ENCODE results near the gene B4GALNT3. TPM values are rescaled to one million over a fixed set of nuclear protein-coding genes. Genes with fewer than 3 reads are reported as not detected.

The B4GALNT3 gene
- total RNA-seq, 2 experiments from 2014 or later, result 0.37 to 0.64 TPM

- H3K27me3 Mint-ChIP-seq, result peaks cover 17% of the 10 kb centered on the region
- no peak for ATAC-seq
- no peak for DNase-seq
- peaks cover 12% of the 10 kb centered on the region for H3K4me1 Mint-ChIP-seq
- H3K9me3 Mint-ChIP-seq (ENCODE audit: low read depth), result no peaks in the 10 kb centered on the region
- CTCF ChIA-PET, result interaction anchor here (0.9 to 1.3 kb wide), 3 partner anchors 15 to 25 kb away, joined by 3 to 4 read pairs (median 4); no protein-coding TSS in a partner anchor
- no peak overlapping the region for H3K27ac Mint-ChIP-seq
- no peak overlapping the region for H3K4me3 Mint-ChIP-seq
- H3K36me3 Mint-ChIP-seq, result no peaks in the 10 kb centered on the region
Observed at GRCh38 chr12:473863-474577, 14.3 kb downstream of the B4GALNT3 start.

DNA sequence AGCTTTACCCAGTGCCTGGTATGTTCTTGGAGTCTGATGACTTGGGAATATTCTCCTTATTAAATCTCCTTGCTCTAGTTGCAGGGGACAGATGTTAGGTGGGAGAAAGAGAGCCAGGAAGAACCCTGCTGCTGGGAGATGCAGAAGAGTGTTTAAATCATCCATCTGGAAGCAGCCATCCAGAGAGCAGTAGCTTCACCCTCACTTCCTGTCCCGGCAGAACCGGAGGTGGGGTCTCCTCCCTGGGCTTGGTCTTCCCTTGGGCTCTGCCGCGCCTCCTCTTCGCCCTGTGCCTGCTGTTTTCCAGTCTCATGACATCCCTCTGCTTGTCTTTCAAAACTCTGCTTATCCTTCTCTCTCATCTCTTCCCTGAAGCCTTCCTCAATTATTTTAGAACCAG lies 15.5 kb downstream of the B4GALNT3 start:
- CTCF ChIA-PET, result interaction anchor here (1.1 to 1.2 kb wide), 2 partner anchors 24 to 33 kb away, joined by 3 read pairs; no protein-coding TSS in a partner anchor
- no peaks in the 10 kb centered on the region for H3K36me3 Mint-ChIP-seq
- no peaks in the 10 kb centered on the region for H3K9me3 Mint-ChIP-seq (ENCODE audit: low read depth)
- H3K27ac Mint-ChIP-seq, result no peak overlapping the region
- H3K27me3 Mint-ChIP-seq, result peaks cover 17% of the 10 kb centered on the region
- H3K4me3 Mint-ChIP-seq, result no peak overlapping the region
- peaks cover 9% of the 10 kb centered on the region for H3K4me1 Mint-ChIP-seq
- ATAC-seq (no peak), DNase-seq (no peak)

DNA sequence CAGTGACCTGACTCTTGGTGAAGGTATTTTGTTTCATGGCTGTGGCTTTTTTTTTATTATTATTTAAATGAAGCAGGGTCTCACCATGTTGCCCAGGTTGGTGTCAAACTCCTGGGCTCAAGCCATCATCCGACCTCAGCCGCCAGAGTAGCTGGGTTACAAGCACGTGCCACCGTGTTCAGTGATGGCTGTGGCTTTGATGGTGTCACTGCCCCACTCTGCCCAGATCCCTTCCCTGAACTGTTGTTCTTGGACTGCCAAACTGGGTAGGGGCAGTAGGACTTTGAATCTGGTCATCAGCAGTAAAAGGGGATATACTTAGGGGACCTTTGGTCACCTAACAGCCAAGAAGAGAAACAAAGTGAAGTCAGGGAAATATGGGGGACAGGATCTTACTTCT lies 19.4 kb downstream of the B4GALNT3 start:
- Mint-ChIP-seq H3K36me3 (no peaks in the 10 kb centered on the region), H3K4me3 (no peak overlapping the region), H3K4me1 (peaks cover 2% of the 10 kb centered on the region), H3K9me3 (ENCODE audit: low read depth) (no peaks in the 10 kb centered on the region), H3K27me3 (peaks cover 19% of the 10 kb centered on the region), H3K27ac (no peak overlapping the region)
- DNase-seq (no peak), ATAC-seq (no peak)
- CTCF ChIA-PET, result interaction anchor here (0.6 to 1.2 kb wide), 3 partner anchors 11 to 68 kb away, joined by 3 read pairs; no protein-coding TSS in a partner anchor

DNA sequence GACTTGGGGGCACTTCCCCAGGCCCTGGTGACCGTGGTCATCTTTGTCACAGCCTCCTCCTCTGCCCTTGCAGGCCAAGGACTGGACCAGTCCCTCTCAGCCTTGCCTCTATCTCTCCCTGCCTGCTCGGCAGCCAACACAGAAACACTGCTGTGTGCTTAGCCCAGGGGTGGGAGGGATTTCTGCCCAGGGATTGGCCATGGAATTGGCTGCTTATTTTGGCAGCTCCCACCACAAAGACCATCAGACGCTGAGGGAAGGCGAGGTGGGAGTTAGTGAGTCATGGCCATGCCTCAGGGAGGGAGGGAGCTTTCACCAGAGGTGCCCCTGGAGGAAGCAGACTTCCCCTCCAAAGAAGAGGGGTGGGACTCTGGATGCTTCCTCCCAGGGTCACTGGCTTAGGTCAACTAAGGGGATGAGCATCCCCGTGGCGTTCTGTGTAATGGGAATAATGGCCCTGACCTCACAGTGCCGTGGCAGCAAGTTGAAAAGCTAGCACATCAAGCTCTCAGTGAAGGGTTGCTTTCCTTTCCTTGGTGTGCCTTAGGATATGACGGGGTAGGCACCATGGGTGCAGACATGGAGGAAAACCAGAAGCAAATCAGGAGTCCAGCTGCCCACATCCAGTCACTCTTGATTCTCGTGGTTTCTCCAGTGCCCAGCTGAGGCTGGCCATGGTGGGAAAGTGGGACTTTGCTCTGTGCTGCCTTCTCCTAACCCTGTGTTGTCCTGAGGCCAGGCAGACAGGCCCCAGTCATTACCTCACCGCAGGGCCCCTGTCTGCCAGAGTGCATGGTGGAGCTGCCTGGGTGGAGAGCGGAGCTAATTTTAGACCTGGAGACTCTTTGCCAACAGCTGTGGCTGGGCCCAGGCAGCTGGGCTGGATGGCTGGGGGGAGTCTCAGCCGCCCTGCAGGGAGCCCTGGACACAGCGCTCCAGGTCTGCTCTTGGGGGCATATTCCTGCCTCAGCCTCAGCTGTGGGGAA lies 21.4 kb downstream of the B4GALNT3 start:
- no peak for ATAC-seq
- no peaks in the 10 kb centered on the region for H3K4me1 Mint-ChIP-seq

GRCh38 chr12:482061-482460 lies 22.3 kb downstream of the B4GALNT3 start:
- DNase-seq (no peak), ATAC-seq (no peak)
- H3K4me3 Mint-ChIP-seq, result no peak overlapping the region
- H3K27me3 Mint-ChIP-seq, result peaks cover 27% of the 10 kb centered on the region
- H3K36me3 Mint-ChIP-seq, result no peaks in the 10 kb centered on the region
- no peak overlapping the region for H3K27ac Mint-ChIP-seq
- H3K4me1 Mint-ChIP-seq, result no peaks in the 10 kb centered on the region
- CTCF ChIA-PET, result interaction anchor here (1.3 kb wide), 1 partner anchor 37 kb away, joined by 3 read pairs; no protein-coding TSS in a partner anchor
- H3K9me3 Mint-ChIP-seq (ENCODE audit: low read depth), result no peaks in the 10 kb centered on the region

More for the DNA sequence above, 21.4 kb downstream of the B4GALNT3 start:
- Mint-ChIP-seq H3K4me3 (no peak overlapping the region), H3K27me3 (peaks cover 21% of the 10 kb centered on the region), H3K9me3 (ENCODE audit: low read depth) (no peaks in the 10 kb centered on the region), H3K36me3 (no peaks in the 10 kb centered on the region), H3K27ac (no peak overlapping the region)
- DNase-seq, result no peak
- CTCF ChIA-PET, result interaction anchor here (1.3 kb wide), 1 partner anchor 37 kb away, joined by 3 read pairs; no protein-coding TSS in a partner anchor

GRCh38 chr12:484096-484495 lies 24.4 kb downstream of the B4GALNT3 start:
- ATAC-seq (no peak), DNase-seq (no peak)
- Mint-ChIP-seq H3K36me3 (no peaks in the 10 kb centered on the region), H3K4me3 (no peak overlapping the region), H3K27ac (no peak overlapping the region), H3K9me3 (ENCODE audit: low read depth) (no peaks in the 10 kb centered on the region), H3K4me1 (peaks cover 7% of the 10 kb centered on the region), H3K27me3 (peaks cover 28% of the 10 kb centered on the region)
- CTCF ChIA-PET, result interaction anchor here (0.6 to 1.6 kb wide), 3 partner anchors 16 to 34 kb away, joined by 3 read pairs; no protein-coding TSS in a partner anchor

DNA sequence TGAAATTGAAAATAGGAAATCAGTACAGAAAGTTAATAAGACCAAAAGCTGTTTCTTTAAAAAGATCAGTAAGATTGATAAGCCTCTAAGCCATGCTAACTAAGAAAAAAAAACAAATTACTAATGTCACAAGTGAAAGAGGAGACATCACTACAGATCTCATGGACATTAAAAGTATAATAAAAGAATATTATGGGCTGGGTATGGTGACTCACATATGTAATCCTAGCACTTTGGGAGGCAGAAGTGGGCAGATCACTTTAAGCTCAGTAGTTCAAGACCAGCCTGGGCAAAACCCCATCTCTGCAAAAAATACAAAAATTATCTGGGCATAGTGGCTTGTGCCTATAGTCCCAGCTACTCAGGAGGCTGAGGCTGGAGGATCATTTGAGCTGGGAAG lies 30.5 kb downstream of the B4GALNT3 start:
- peaks cover 34% of the 10 kb centered on the region for H3K27me3 Mint-ChIP-seq
- H3K36me3 Mint-ChIP-seq, result peaks cover 1% of the 10 kb centered on the region
- H3K4me1 Mint-ChIP-seq, result peaks cover 7% of the 10 kb centered on the region
- no peaks in the 10 kb centered on the region for H3K9me3 Mint-ChIP-seq (ENCODE audit: low read depth)
- CTCF ChIA-PET, result interaction anchor here (1.4 kb wide), 1 partner anchor 41 kb away, joined by 3 read pairs; no protein-coding TSS in a partner anchor
- H3K27ac Mint-ChIP-seq, result no peak overlapping the region
- DNase-seq (no peak), ATAC-seq (no peak)
- H3K4me3 Mint-ChIP-seq, result no peak overlapping the region

- no peak overlapping the region for H3K27ac Mint-ChIP-seq
Observed at GRCh38 chr12:495466-495865, 35.7 kb downstream of the B4GALNT3 start.

GRCh38 chr12:496736-497135 lies 37.0 kb downstream of the B4GALNT3 start:
- Mint-ChIP-seq H3K4me3 (no peak overlapping the region), H3K27ac (no peak overlapping the region), H3K27me3 (peaks cover 12% of the 10 kb centered on the region), H3K36me3 (no peaks in the 10 kb centered on the region), H3K9me3 (ENCODE audit: low read depth) (no peaks in the 10 kb centered on the region), H3K4me1 (peaks cover 7% of the 10 kb centered on the region)
- ATAC-seq, result no peak
- CTCF ChIA-PET, result interaction anchor here (1.2 kb wide), 2 partner anchors 43 to 44 kb away, joined by 3 read pairs; no protein-coding TSS in a partner anchor
- no peak for DNase-seq

More at GRCh38 chr12:495466-495865, 35.7 kb downstream of the B4GALNT3 start:
- Mint-ChIP-seq H3K9me3 (ENCODE audit: low read depth) (no peaks in the 10 kb centered on the region), H3K36me3 (peaks cover 1% of the 10 kb centered on the region), H3K4me3 (no peak overlapping the region), H3K4me1 (peaks cover 7% of the 10 kb centered on the region), H3K27me3 (peaks cover 17% of the 10 kb centered on the region)
- CTCF ChIA-PET, result interaction anchor here (1.0 to 1.3 kb wide), 5 partner anchors 9 to 53 kb away, joined by 3 to 4 read pairs (median 3); no protein-coding TSS in a partner anchor
- no peak for ATAC-seq
- DNase-seq, result no peak

DNA sequence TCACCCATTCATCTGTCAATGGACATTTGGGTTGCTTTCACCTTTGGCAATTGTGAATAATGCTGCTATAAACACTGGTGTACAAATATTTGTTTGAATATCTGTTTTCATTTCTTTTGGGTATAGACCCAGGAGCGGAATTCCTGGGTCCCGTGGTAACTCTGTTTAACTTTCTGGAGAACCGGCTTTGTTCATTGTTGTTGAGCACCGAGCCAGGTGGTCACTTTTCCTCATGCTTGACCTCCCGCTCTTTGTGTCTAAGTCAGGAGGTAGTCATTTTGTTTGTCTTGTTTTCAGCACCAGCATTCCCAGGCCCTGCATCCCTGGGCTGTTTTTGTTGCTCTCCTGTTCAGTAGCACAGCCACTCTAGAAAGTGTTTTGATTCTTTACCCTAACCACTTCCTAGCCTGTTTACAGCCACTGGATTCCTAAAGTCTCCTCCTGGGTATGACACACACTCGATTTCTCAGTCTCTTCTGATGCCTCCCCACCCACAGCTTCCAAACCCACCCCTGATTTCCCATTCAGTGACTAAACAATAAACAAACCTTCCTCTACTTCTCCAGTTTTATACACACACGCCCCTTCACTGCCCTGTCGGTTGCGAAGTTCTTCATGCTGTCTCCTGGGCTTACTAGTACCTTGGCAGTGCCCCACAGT lies 37.9 kb downstream of the B4GALNT3 start:
- Mint-ChIP-seq H3K36me3 (no peaks in the 10 kb centered on the region), H3K27me3 (peaks cover 8% of the 10 kb centered on the region), H3K9me3 (ENCODE audit: low read depth) (no peaks in the 10 kb centered on the region), H3K4me1 (peaks cover 7% of the 10 kb centered on the region), H3K4me3 (no peak overlapping the region), H3K27ac (no peak overlapping the region)
- DNase-seq, result no peak
- CTCF ChIA-PET, result no interaction called here
- ATAC-seq, result no peak

DNA sequence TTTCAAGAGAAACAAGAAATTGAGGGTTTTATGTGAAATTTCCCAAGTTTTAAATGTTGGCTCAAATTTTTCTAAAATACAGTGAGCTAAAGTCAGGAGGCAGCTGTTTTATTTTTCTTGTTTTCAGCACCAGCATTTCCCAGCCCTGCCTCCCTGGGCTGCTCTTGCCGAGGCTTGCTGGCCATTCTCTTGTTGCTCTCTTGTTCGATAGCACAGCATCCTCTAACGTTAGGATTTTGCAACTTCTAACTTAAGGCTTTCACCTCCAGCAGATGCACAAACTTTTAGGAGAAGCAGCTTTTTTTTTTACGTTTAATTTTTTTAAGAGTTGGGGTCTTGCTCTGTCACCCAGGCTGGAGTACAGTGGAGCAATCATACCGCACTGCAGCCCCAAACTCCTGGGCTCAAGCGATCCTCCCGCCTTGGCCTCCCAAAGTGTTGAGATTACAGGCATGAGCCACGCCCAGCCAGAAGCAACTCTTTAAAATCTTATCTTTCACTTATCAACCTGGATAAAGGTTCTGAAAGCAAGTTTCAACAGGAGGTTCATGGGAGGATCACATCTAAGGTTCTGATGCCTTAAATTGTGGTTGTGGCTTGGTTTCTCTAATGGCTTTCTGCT lies 40.2 kb downstream of the B4GALNT3 start:
- peaks cover 11% of the 10 kb centered on the region for H3K4me1 Mint-ChIP-seq
- ATAC-seq (no peak), DNase-seq (no peak)
- H3K4me3 Mint-ChIP-seq, result no peak overlapping the region
- no peaks in the 10 kb centered on the region for H3K9me3 Mint-ChIP-seq (ENCODE audit: low read depth)
- H3K36me3 Mint-ChIP-seq, result no peaks in the 10 kb centered on the region
- peaks cover 6% of the 10 kb centered on the region for H3K27me3 Mint-ChIP-seq
- CTCF ChIA-PET, result interaction anchor here (1.1 to 1.6 kb wide), 4 partner anchors 16 to 48 kb away, joined by 3 read pairs; no protein-coding TSS in a partner anchor
- H3K27ac Mint-ChIP-seq, result no peak overlapping the region

DNA sequence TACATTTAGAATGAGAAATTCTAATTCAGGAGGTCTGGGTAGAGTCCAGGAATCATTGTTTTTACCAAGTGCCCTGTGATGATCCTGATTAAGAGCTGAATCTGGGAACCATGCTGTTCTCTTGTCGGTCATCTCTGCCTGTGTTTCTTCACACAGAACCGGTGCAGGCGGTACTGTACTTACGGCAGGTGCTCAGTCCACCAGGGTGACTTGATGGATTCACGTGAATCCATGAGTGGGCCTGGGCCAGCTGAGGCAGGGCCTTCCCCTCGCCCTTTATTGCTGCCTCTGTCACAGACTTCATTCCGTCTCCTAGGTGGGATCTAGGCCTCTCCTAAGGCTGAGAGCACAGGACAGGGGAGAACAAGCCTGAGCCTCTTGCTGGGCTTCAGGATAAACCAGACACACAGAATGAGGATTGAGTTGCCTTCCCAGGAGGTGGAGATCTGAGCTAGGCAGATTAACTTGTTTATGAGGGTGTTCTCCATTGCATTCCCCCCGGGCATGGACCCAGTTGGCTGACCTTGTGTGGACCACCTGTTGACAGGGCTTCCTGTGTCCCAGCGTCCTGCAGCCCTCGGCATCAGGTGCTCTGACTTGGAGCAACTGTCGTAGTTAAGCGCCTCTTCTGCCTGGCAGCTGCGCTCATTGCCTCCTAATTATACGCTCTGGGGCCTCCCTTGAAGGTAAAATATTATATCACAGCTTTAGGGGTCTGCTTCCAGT lies 42.1 kb downstream of the B4GALNT3 start:
- peaks cover 11% of the 10 kb centered on the region for H3K4me1 Mint-ChIP-seq
- H3K36me3 Mint-ChIP-seq, result no peaks in the 10 kb centered on the region
- no peak overlapping the region for H3K27ac Mint-ChIP-seq
- no peak overlapping the region for H3K4me3 Mint-ChIP-seq
- H3K9me3 Mint-ChIP-seq (ENCODE audit: low read depth), result no peaks in the 10 kb centered on the region
- DNase-seq (no peak), ATAC-seq (no peak)
- CTCF ChIA-PET, result no interaction called here
- H3K27me3 Mint-ChIP-seq, result peaks cover 16% of the 10 kb centered on the region
